ENCODE data around the gene VSTM2L. TPM values are rescaled to one million over a fixed set of nuclear protein-coding genes. Genes with fewer than 3 reads are reported as not detected.
A peak's percentile ranks its signal among the peaks of the same experiment; 100 is the strongest.

The VSTM2L gene
- total RNA-seq, 1 donor from 2014 or later = 14.1 TPM

DNA sequence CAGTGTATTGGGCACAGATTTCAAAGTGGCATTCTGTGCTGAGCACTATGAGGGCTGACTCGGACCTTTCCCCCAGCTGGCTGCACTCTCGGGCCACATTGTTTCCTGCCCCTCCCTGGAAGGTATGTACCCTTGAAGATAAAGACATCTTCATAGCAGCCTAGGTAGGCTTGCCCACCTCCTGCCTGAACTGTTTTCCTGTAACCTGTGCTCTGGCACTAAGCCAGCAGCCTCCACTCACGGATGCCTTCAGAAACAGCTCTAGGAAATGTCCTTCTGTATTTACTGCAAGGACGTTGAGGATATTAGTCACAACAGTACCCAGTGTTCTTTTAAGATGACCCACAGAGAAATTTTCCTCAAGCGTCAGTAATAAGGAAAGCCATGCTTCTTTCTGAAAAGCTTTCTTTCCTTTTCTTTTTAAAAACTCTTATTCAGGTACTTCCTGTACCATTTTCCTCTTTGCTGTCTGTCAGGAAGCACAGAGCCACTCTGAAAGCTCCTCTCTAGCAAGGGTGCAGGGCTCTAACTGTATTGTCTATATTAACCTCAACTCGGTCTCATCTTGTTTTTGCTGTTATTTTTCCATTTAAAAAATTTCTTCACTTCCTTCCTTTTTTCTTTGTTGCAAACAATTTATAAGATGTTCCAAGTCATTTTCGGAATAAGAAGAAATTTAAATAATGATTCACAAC, 86.8 kb downstream of the VSTM2L start:
- Histone ChIP-seq H3K4me3 (no peak overlapping the region), H3K9me3 (no peaks in the 10 kb centered on the region), H3K27ac (peak overlapping the region; percentile 73), H3K27me3 (ENCODE audit: low read depth) (no peaks in the 10 kb centered on the region), H3K36me3 (peaks cover 13% of the 10 kb centered on the region), H3K4me1 (peaks cover 85% of the 10 kb centered on the region)
- intact Hi-C loops (cut with DNase I) = no loop called here
- TF ChIP-seq CTCF (IDR thresholded peaks at IDR 0.05) = no peak
- ATAC-seq (peak; percentile 63 to 71), DNase-seq (peak; percentile 82)

- DNase-seq = peak; percentile 82
Observed at GRCh38 chr20:37990571-37991151, 87.7 kb downstream of the VSTM2L start.

DNA sequence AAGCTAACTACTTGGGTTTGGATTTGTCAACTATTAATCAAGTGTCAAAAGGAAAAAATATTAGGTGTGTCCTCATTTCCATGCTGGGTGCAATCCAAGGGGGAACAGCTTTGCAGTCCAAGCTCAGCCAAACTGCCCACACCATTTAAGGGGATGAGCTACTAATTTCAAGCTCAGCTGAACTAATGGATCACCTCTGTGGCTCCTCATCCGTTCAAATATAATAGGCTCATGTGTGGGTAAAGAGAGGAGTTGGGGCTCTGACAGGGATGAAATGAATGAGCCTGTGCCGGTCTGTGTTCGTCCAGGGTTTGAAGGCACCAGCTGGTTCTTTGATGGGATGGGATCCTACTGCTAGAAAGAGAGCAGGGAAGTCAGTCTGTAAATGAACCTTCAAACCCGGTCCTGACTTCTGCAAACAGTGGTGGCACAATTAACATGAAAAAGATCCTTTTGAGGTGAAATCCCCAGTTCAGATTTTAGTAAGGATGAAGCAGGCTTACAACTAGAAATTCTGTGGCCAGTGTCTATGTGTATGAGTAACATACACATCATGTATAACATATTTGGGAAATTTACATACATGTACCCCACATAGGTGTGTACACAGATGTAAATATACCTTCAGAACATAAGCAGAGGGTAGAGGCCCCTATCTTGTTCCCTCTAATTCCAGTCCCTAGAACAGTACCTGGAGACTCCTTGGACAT, 88.4 kb downstream of the VSTM2L start:
- ATAC-seq (no peak), DNase-seq (no peak)
- Histone ChIP-seq H3K4me1 (peaks cover 78% of the 10 kb centered on the region), H3K36me3 (peaks cover 28% of the 10 kb centered on the region), H3K27ac (peak overlapping the region; percentile 73), H3K4me3 (no peak overlapping the region), H3K9me3 (no peaks in the 10 kb centered on the region), H3K27me3 (ENCODE audit: low read depth) (no peaks in the 10 kb centered on the region)
- intact Hi-C loops (cut with DNase I) = no loop called here
- no peak for TF ChIP-seq CTCF (IDR thresholded peaks at IDR 0.05)

More at GRCh38 chr20:37990571-37991151, 87.7 kb downstream of the VSTM2L start:
- no peaks in the 10 kb centered on the region for H3K9me3 ChIP-seq
- peaks cover 21% of the 10 kb centered on the region for H3K36me3 ChIP-seq
- peak; percentile 64 to 78 for ATAC-seq
- H3K4me3 ChIP-seq = no peak overlapping the region
- H3K27ac ChIP-seq = peak overlapping the region; percentile 73
- no peaks in the 10 kb centered on the region for H3K27me3 ChIP-seq (ENCODE audit: low read depth)
- intact Hi-C loops (cut with DNase I) = no loop called here
- TF ChIP-seq CTCF (IDR thresholded peaks at IDR 0.05) = no peak
- H3K4me1 ChIP-seq = peaks cover 84% of the 10 kb centered on the region

DNA sequence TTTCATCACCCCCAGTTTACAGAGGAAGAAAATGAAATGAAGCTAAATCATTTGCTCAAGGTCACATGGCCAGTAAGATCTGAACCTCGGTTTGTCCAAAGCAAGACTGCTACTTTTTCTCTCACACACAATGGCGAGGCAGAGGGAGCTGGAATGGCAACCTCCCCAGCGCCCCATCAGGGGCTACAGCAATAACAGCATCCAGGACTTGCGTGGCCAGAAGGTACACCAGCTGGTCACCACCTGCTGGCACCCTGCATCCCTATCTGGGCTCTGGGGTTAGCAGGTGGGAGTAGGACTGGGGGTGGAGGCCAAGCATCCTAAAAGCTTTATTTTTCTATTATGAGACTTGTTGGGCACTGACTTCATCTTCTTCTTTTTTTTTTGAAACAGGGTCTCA, 89.0 kb downstream of the VSTM2L start:
- DNase-seq = no peak
- Histone ChIP-seq H3K27ac (peak overlapping the region; percentile 73), H3K27me3 (ENCODE audit: low read depth) (no peaks in the 10 kb centered on the region), H3K4me1 (peaks cover 72% of the 10 kb centered on the region), H3K9me3 (no peaks in the 10 kb centered on the region), H3K36me3 (peaks cover 34% of the 10 kb centered on the region), H3K4me3 (no peak overlapping the region)
- no peak for TF ChIP-seq CTCF (IDR thresholded peaks at IDR 0.05)
- no peak for ATAC-seq
- intact Hi-C loops (cut with DNase I) = no loop called here

GRCh38 chr20:37992802-37993409, 90.0 kb downstream of the VSTM2L start:
- DNase-seq = peak; percentile 59
- intact Hi-C loops (cut with DNase I) = no loop called here
- H3K36me3 ChIP-seq = peaks cover 43% of the 10 kb centered on the region
- H3K4me1 ChIP-seq = peaks cover 63% of the 10 kb centered on the region
- H3K9me3 ChIP-seq = no peaks in the 10 kb centered on the region
- H3K27ac ChIP-seq = peak overlapping the region; percentile 73
- H3K27me3 ChIP-seq (ENCODE audit: low read depth) = no peaks in the 10 kb centered on the region
- ATAC-seq = peak; percentile 56 to 63
- no peak overlapping the region for H3K4me3 ChIP-seq
- TF ChIP-seq CTCF (IDR thresholded peaks at IDR 0.05) = peak; percentile 65

Data from lower lobe of right lung (tissue), 2 donors.